ENCODE data around the gene PRKCI.

- TF ChIP-seq RCOR1 (IDR thresholded peaks at IDR 0.05; ENCODE audit: low read depth, low read length) = no peak
- no peak for TF ChIP-seq BHLHE40 (IDR thresholded peaks at IDR 0.05; ENCODE audit: low read depth, low read length)
- no peak for TF ChIP-seq CTCF (IDR thresholded peaks at IDR 0.05)
- no peak for TF ChIP-seq SMC3 (IDR thresholded peaks at IDR 0.05)
- no peak for TF ChIP-seq POLR2A (IDR thresholded peaks at IDR 0.05; ENCODE audit: low read length)
- TF ChIP-seq EHMT2 (IDR thresholded peaks at IDR 0.05; ENCODE audit: low read depth) = no peak
These were observed 98.4 kb downstream of the PRKCI start for GRCh38 chr3:170320461-170321121.

Data from A549 (cell line).